ENCODE measurements around the gene SYNPO2.
"Not testable (repeated sequence)": the region's sequence is repeated elsewhere in the genome, so short reads cannot be mapped to it uniquely, and the experiment has no call there.

Gene SYNPO2

GRCh38 chr4:118888666-118889311 is at the start of gene SYNPO2:
Gene SYNPO2, plus strand, starts transcription at chr4:118888854. Its CDS starts 183 bp downstream, at chr4:118889037.
- DNase-seq: peak; percentile 12

- DNase-seq: no peak
These were observed 49.3 kb upstream of the SYNPO2 start for GRCh38 chr4:118839221-118839927.

GRCh38 chr4:118842055-118842454 is 46.6 kb upstream of the SYNPO2 start:
- no peak for DNase-seq

- no peak for DNase-seq
These were observed 45.4 kb upstream of the SYNPO2 start for GRCh38 chr4:118843237-118843636.

GRCh38 chr4:118845552-118846050 is 43.1 kb upstream of the SYNPO2 start:
- DNase-seq: no peak

GRCh38 chr4:118846979-118847378 is 41.7 kb upstream of the SYNPO2 start:
- DNase-seq: no peak

GRCh38 chr4:118848242-118848641 is 40.4 kb upstream of the SYNPO2 start:
- DNase-seq: no peak

GRCh38 chr4:118848901-118849300 is 39.8 kb upstream of the SYNPO2 start:
- DNase-seq: no peak

GRCh38 chr4:118849867-118850487 is 38.7 kb upstream of the SYNPO2 start:
- no peak for DNase-seq

- peak; percentile 5 for DNase-seq
These were observed 38.0 kb upstream of the SYNPO2 start for GRCh38 chr4:118850488-118851173.

- no peak for DNase-seq
These were observed 30.9 kb upstream of the SYNPO2 start for GRCh38 chr4:118857760-118858159.

- DNase-seq: no peak
These were observed 29.9 kb upstream of the SYNPO2 start for GRCh38 chr4:118858779-118859178.

- peak; percentile 10 for DNase-seq
These were observed 23.5 kb upstream of the SYNPO2 start for GRCh38 chr4:118865091-118865708.

- DNase-seq: no peak
These were observed 22.2 kb upstream of the SYNPO2 start for GRCh38 chr4:118866442-118866841.

GRCh38 chr4:118867311-118868067 is 21.2 kb upstream of the SYNPO2 start:
- no peak for DNase-seq

GRCh38 chr4:118869808-118870342 is 18.8 kb upstream of the SYNPO2 start:
- no peak for DNase-seq

- no peak for DNase-seq
These were observed 16.5 kb upstream of the SYNPO2 start for GRCh38 chr4:118872181-118872580.

- DNase-seq: no peak
These were observed 10.9 kb upstream of the SYNPO2 start for GRCh38 chr4:118877797-118878196.

- DNase-seq: not testable (repeated sequence)
These were observed 10.1 kb upstream of the SYNPO2 start for GRCh38 chr4:118878507-118878906.

GRCh38 chr4:118879409-118879808 is 9.2 kb upstream of the SYNPO2 start:
- no peak for DNase-seq

GRCh38 chr4:118881512-118882146 is 7.0 kb upstream of the SYNPO2 start:
- DNase-seq: no peak

Measured in GDM1 (cell line).